IMR-90 (cell line): ENCODE data around the gene CCR6. TPM values are rescaled to one million over a fixed set of nuclear protein-coding genes. Genes with fewer than 3 reads are reported as not detected.

Source experiments
- ATAC-seq: fragments of 200-7000 bp; cut with Tn5 transposase; 2 replicates; pipeline ENCODE4 v1.9.1; 2020; ENCODE audit warnings: low read depth, mild to moderate bottlenecking, moderate library complexity
- BruUV-seq: library from RNA; stranded (reverse); fragments of 400-500 nt; replicated peaks from 2 replicates; lab custom pipeline; 2021; lab: Mats Ljungman, UMichigan
- CTCF ChIA-PET: fragments of 300-600 bp; formaldehyde crosslinking; extraction: SDS; loops from one replicate; lab custom pipeline; 2021; ENCODE audit warnings: antibody characterized with exemption; lab: Yijun Ruan, JAX
- POLR2A ChIA-PET: fragments of 300-600 bp; sonication (Branson Sonifier 250); formaldehyde crosslinking; loops from one replicate; lab custom pipeline; 2022; ENCODE audit warnings: antibody characterized with exemption; ENCODE audit not compliant: unreplicated experiment; lab: Charles Lee
- DNase-seq: peaks from one replicate; pipeline ENCODE4 v3.0.0; 2013
- H2AFZ ChIP-seq: replicated peaks from 2 replicates; pipeline ENCODE3; 2013; ENCODE audit warnings: low read length, mild to moderate bottlenecking; ENCODE audit not compliant: poor library complexity
- H2AK5ac ChIP-seq: 2 replicates; pipeline ENCODE4 v1.6.1; 2013; ENCODE audit warnings: low read depth, low read length, inconsistent platforms
- H2AK9ac ChIP-seq: replicated peaks from 2 replicates; pipeline ENCODE3; 2013; ENCODE audit warnings: mild to moderate bottlenecking, low read depth, low read length, moderate library complexity; ENCODE audit not compliant: poor library complexity
- H2BK120ac ChIP-seq: 2 replicates; pipeline ENCODE4 v1.6.1; 2013; ENCODE audit warnings: low read depth, low read length, inconsistent platforms
- H2BK15ac ChIP-seq: 3 replicates; pipeline ENCODE4 v1.6.1; 2013; ENCODE audit warnings: low read depth, low read length, inconsistent platforms
- H2BK20ac ChIP-seq: 2 replicates; pipeline ENCODE4 v1.6.1; 2013; ENCODE audit warnings: low read depth, mild to moderate bottlenecking, inconsistent platforms, low read length, moderate library complexity
- H2BK5ac ChIP-seq: 2 replicates; pipeline ENCODE4 v1.6.1; 2013; ENCODE audit warnings: mild to moderate bottlenecking, low read depth, low read length, inconsistent platforms; ENCODE audit not compliant: poor library complexity, severe bottlenecking
- H3K14ac ChIP-seq: replicated peaks from 2 replicates; pipeline ENCODE4 v1.6.1; 2013; ENCODE audit warnings: low read depth, low read length, inconsistent platforms
- H3K18ac ChIP-seq: 2 replicates; pipeline ENCODE4 v1.6.1; 2013; ENCODE audit warnings: low read depth, low read length, control low read depth
- H3K23ac ChIP-seq: 2 replicates; pipeline ENCODE4 v1.6.1; 2013; ENCODE audit warnings: low read depth, low read length, inconsistent platforms
- H3K27ac ChIP-seq: 2 replicates; pipeline ENCODE4 v1.5.1; 2013; ENCODE audit warnings: mild to moderate bottlenecking, control low read depth, low read length; ENCODE audit not compliant: insufficient read depth
- H3K27me3 ChIP-seq: 2 replicates; pipeline ENCODE4 v1.6.1; 2013; ENCODE audit warnings: low read length; ENCODE audit not compliant: control insufficient read depth, insufficient read depth
- H3K36me3 ChIP-seq: 2 replicates; pipeline ENCODE4 v1.6.1; 2013; ENCODE audit warnings: low read length, mixed read lengths; ENCODE audit not compliant: control insufficient read depth, insufficient read depth
- H3K4ac ChIP-seq: 2 replicates; pipeline ENCODE4 v1.6.1; 2013; ENCODE audit warnings: low read depth, low read length, inconsistent platforms
- H3K4me1 ChIP-seq: 2 replicates; pipeline ENCODE4 v1.6.1; 2013; ENCODE audit warnings: low read length, mixed read lengths; ENCODE audit not compliant: control insufficient read depth, insufficient read depth
- H3K4me2 ChIP-seq: 2 replicates; pipeline ENCODE4 v1.6.1; 2013; ENCODE audit warnings: low read depth, mild to moderate bottlenecking, control low read depth, low read length, moderate library complexity
- H3K4me3 ChIP-seq: 2 replicates; pipeline ENCODE4 v1.5.1; 2013; ENCODE audit warnings: low read depth, mild to moderate bottlenecking, control low read depth, low read length, moderate library complexity; ENCODE audit not compliant: insufficient read depth
- H3K56ac ChIP-seq: 2 replicates; pipeline ENCODE4 v1.6.1; 2013; ENCODE audit warnings: low read length, inconsistent platforms; ENCODE audit not compliant: insufficient read depth; ENCODE audit errors: extremely low read depth
- H3K79me1 ChIP-seq, 2 experiments: 2 replicates each; pipeline ENCODE4 v1.6.1; 2013; ENCODE audit warnings: low read length in 2 of 2, inconsistent platforms in 1 of 2, low read depth in 1 of 2
- H3K9ac ChIP-seq: 2 replicates; pipeline ENCODE4 v1.6.1; 2013; ENCODE audit warnings: low read depth, low read length, control low read depth
- H3K9me1 ChIP-seq: 2 replicates; pipeline ENCODE4 v1.6.1; 2013; ENCODE audit warnings: low read length, inconsistent platforms; ENCODE audit not compliant: insufficient read depth
- H3K9me3 ChIP-seq: 2 replicates; pipeline ENCODE4 v1.6.1; 2013; ENCODE audit warnings: low read length; ENCODE audit not compliant: control insufficient read depth, insufficient read depth
- H4K20me1 ChIP-seq: 2 replicates; pipeline ENCODE4 v1.6.1; 2013; ENCODE audit warnings: low read length, inconsistent platforms; ENCODE audit not compliant: insufficient read depth
- H4K5ac ChIP-seq: 2 replicates; pipeline ENCODE4 v1.6.1; 2013; ENCODE audit warnings: mild to moderate bottlenecking, low read depth, low read length, control low read depth
- H4K8ac ChIP-seq, 2 experiments: 2 replicates each; pipeline ENCODE4 v1.6.1; 2013; ENCODE audit warnings: low read depth in 2 of 2, low read length in 2 of 2, control low read depth in 1 of 2, inconsistent platforms in 1 of 2
- H4K91ac ChIP-seq: 2 replicates; pipeline ENCODE4 v1.6.1; 2013; ENCODE audit warnings: low read depth, low read length, inconsistent platforms; ENCODE audit not compliant: insufficient read depth
- BHLHE40 ChIP-seq: fragments of 150-350 bp; IDR thresholded peaks from 2 replicates; pipeline ENCODE4 v1.6.1; 2016; ENCODE audit warnings: mild to moderate bottlenecking, low read depth, low read length
- FOS ChIP-seq: fragments of 150-350 bp; IDR thresholded peaks from 2 replicates; pipeline ENCODE4 v1.6.1; 2016; ENCODE audit warnings: low read depth, low read length
- MAFK ChIP-seq: IDR thresholded peaks from 2 replicates; pipeline ENCODE4 v1.6.1; 2012; ENCODE audit warnings: low read depth, low read length, improper control_type of control experiment
- MAZ ChIP-seq: IDR thresholded peaks from 2 replicates; pipeline ENCODE4 v1.6.1; 2012; ENCODE audit warnings: low read depth, mild to moderate bottlenecking, low read length, improper control_type of control experiment, moderate library complexity, borderline replicate concordance
- MXI1 ChIP-seq: IDR thresholded peaks from 2 replicates; pipeline ENCODE4 v1.6.1; 2012; ENCODE audit warnings: low read depth, mild to moderate bottlenecking, low read length, moderate library complexity, borderline replicate concordance
- NFE2L2 ChIP-seq: fragments of 150-350 bp; IDR thresholded peaks from 2 replicates; pipeline ENCODE4 v1.6.1; 2016; ENCODE audit warnings: low read depth, mild to moderate bottlenecking, low read length
- POLR2A ChIP-seq: IDR thresholded peaks from 2 replicates; pipeline ENCODE4 v1.6.1; 2012; ENCODE audit warnings: mild to moderate bottlenecking, low read depth, low read length
- RFX5 ChIP-seq: IDR thresholded peaks from 2 replicates; pipeline ENCODE4 v1.8.0; 2012; ENCODE audit warnings: low read depth, mild to moderate bottlenecking, low read length, moderate library complexity
- SMC3 ChIP-seq: fragments of 150-350 bp; IDR thresholded peaks from 2 replicates; pipeline ENCODE4 v1.6.1; 2016; ENCODE audit warnings: low read depth, mild to moderate bottlenecking, antibody characterized with exemption, low read length, moderate library complexity
- WGBS, 2 experiments: methylation state at CpG; one replicate each; pipeline versions ENCODE4 v1.1.5 to v1.1.7; 2013; ENCODE audit warnings: missing lambda C conversion rate in 2 of 2; ENCODE audit not compliant: insufficient read length in 1 of 2; ENCODE audit errors: extremely low coverage in 2 of 2; 5-methylcytosine and 5-hydroxymethylcytosine counted together
- dilution Hi-C: fragments of 300-500 bp; cut with HindIII; formaldehyde crosslinking; loops from one replicate; pipeline ENCODE4 v1.14.3; 2018; ENCODE audit warnings: low sequenced_read_pairs; ENCODE audit not compliant: unreplicated experiment
- in situ Hi-C: fragments of 300-500 bp; cut with MboI; formaldehyde crosslinking; loops from 3 replicates; pipeline ENCODE4 v1.14.3; 2019; ENCODE audit warnings: low sequenced_read_pairs, inconsistent platforms, mixed read lengths
- intact Hi-C: fragments of 100-400 bp; cut with micrococcal nuclease; formaldehyde crosslinking; loops from 2 replicates; pipeline ENCODE4 v1.10.0; 2022
- polyA plus RNA-seq, 3 experiments: library from polyadenylated mRNA; depleted of rRNA; stranded (reverse); fragments of >200 nt; gene quantifications; 2 replicates each; pipeline ENCODE4 v1.2.3, GENCODE V29; 2012; ENCODE audit warnings: low replicate concordance in 1 of 3
- total RNA-seq: library from RNA; depleted of rRNA; stranded (reverse); fragments of >200 nt; gene quantifications from 2 replicates; pipeline ENCODE4 v1.2.3, GENCODE V29; 2012
- TF ChIP-seq, protein P1 (sequence below): conservative IDR thresholded peaks from 2 replicates; pipeline ENCODE4 v1.5.1; 2012; ENCODE audit warnings: mild to moderate bottlenecking, low read depth, low read length, improper control_type of control experiment
- TF ChIP-seq, protein P2 (sequence below): fragments of 150-350 bp; IDR thresholded peaks from 2 replicates; pipeline ENCODE4 v1.6.1; 2016; ENCODE audit warnings: low read depth, mild to moderate bottlenecking, low read length, moderate library complexity, borderline replicate concordance

CCR6 gene
- total and polyA plus RNA-seq, 2 of the 4 experiments (the other 2 are of a cell fraction), result not detected

GRCh38 chr6:167105060-167105459 is 17.8 kb upstream of the CCR6 start:
- no peak overlapping the region for H3K56ac ChIP-seq
- H2AK5ac ChIP-seq, result no peak overlapping the region
- H4K8ac ChIP-seq, result no peak overlapping the region
- H3K27ac ChIP-seq, result no peak overlapping the region
- no TSS peak for BruUV-seq
- H3K4me2 ChIP-seq, result no peak overlapping the region
- H2BK5ac ChIP-seq, result no peak overlapping the region
- CTCF ChIA-PET, result no interaction called here
- no peak for DNase-seq
- H3K4me1 ChIP-seq, result no peaks in the 10 kb centered on the region
- TF ChIP-seq BHLHE40 (no peak), POLR2A (no peak), MXI1 (no peak), MAZ (no peak), NFE2L2 (no peak), FOS (no peak), SMC3 (no peak), MAFK (no peak), RFX5 (no peak)
- TF ChIP-seq, protein P1, sequence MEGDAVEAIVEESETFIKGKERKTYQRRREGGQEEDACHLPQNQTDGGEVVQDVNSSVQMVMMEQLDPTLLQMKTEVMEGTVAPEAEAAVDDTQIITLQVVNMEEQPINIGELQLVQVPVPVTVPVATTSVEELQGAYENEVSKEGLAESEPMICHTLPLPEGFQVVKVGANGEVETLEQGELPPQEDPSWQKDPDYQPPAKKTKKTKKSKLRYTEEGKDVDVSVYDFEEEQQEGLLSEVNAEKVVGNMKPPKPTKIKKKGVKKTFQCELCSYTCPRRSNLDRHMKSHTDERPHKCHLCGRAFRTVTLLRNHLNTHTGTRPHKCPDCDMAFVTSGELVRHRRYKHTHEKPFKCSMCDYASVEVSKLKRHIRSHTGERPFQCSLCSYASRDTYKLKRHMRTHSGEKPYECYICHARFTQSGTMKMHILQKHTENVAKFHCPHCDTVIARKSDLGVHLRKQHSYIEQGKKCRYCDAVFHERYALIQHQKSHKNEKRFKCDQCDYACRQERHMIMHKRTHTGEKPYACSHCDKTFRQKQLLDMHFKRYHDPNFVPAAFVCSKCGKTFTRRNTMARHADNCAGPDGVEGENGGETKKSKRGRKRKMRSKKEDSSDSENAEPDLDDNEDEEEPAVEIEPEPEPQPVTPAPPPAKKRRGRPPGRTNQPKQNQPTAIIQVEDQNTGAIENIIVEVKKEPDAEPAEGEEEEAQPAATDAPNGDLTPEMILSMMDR, result no peak
- TF ChIP-seq, protein P2, sequence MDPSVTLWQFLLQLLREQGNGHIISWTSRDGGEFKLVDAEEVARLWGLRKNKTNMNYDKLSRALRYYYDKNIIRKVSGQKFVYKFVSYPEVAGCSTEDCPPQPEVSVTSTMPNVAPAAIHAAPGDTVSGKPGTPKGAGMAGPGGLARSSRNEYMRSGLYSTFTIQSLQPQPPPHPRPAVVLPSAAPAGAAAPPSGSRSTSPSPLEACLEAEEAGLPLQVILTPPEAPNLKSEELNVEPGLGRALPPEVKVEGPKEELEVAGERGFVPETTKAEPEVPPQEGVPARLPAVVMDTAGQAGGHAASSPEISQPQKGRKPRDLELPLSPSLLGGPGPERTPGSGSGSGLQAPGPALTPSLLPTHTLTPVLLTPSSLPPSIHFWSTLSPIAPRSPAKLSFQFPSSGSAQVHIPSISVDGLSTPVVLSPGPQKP, result no peak
- H4K5ac ChIP-seq, result no peak overlapping the region
- H3K27me3 ChIP-seq, result no peaks in the 10 kb centered on the region
- peaks cover 33% of the 10 kb centered on the region for H3K9me3 ChIP-seq
- WGBS, 2 experiments, result no CpG with 5 or more reads among the region's 6 CpGs
- no peaks in the 10 kb centered on the region for H4K20me1 ChIP-seq
- in situ Hi-C loops (no loop called here), intact Hi-C loops (no loop called here), dilution Hi-C loops (no loop called here)
- H3K9ac ChIP-seq, result no peak overlapping the region
- H3K14ac ChIP-seq, result no peak overlapping the region
- no peak overlapping the region for H3K18ac ChIP-seq
- H2AFZ ChIP-seq, result no peak overlapping the region
- no peak overlapping the region for H2BK15ac ChIP-seq
- no peaks in the 10 kb centered on the region for H3K9me1 ChIP-seq
- H4K91ac ChIP-seq, result no peak overlapping the region
- POLR2A ChIA-PET, result no interaction called here
- no peak overlapping the region for H3K4me3 ChIP-seq
- H3K4ac ChIP-seq, result no peak overlapping the region
- no peak overlapping the region for H2BK20ac ChIP-seq
- ATAC-seq, result no peak
- H3K79me1 ChIP-seq, result no peaks in the 10 kb centered on the region
- H2BK120ac ChIP-seq, result no peak overlapping the region
- no peaks in the 10 kb centered on the region for H3K36me3 ChIP-seq
- H2AK9ac ChIP-seq, result no peak overlapping the region
- no peak overlapping the region for H3K23ac ChIP-seq
